K562 (cell line): ENCODE measurements around the gene KLHL33. TPM values are rescaled to one million over a fixed set of nuclear protein-coding genes. Genes with fewer than 3 reads are reported as not detected.

Source experiments
- ADNP ChIP-seq: fragments of 200-800 bp; sonication (Bioruptor generic); IDR thresholded peaks from 2 replicates; pipeline ENCODE4 v1.6.1; 2016; ENCODE audit warnings: missing genetic modification characterization, missing compliant biosample characterization
- AFF1 ChIP-seq, 2 experiments: fragments of 450-650 bp; IDR thresholded peaks; 2 replicates each; pipeline ENCODE4 v1.6.1; 2018; ENCODE audit warnings: mild to moderate bottlenecking in 2 of 2, low read depth in 1 of 2; ENCODE audit not compliant: partially characterized antibody in 2 of 2
- EZH2 ChIP-seq: IDR thresholded peaks from 2 replicates; pipeline ENCODE4 v1.6.1; 2012; ENCODE audit warnings: low read depth, mild to moderate bottlenecking, inconsistent platforms, low read length, borderline replicate concordance
- IRF9 ChIP-seq: fragments of 450-650 bp; IDR thresholded peaks from 2 replicates; pipeline ENCODE4 v1.6.1; 2016; ENCODE audit warnings: missing biosample characterization, missing genetic modification characterization
- NFE2 ChIP-seq: IDR thresholded peaks from 2 replicates; pipeline ENCODE4 v1.6.1; 2014; ENCODE audit warnings: antibody characterized with exemption, low read depth
- NFE2L1 ChIP-seq: fragments of 450-650 bp; IDR thresholded peaks from 2 replicates; pipeline ENCODE4 v1.6.1; 2016; ENCODE audit warnings: missing genetic modification characterization, low read depth, mild to moderate bottlenecking, missing compliant biosample characterization, moderate library complexity, borderline replicate concordance
- NR4A1 ChIP-seq, 2 experiments: fragments of 250-450 bp in 1 of 2; fragments of 450-650 bp in 1 of 2; sonication (Bioruptor Pico) in 1 of 2; IDR thresholded peaks; 2 replicates each; pipeline versions ENCODE4 v1.4.0 to v1.6.1; 2016 to 2020; ENCODE audit warnings: mild to moderate bottlenecking in 2 of 2, missing compliant biosample characterization in 1 of 2, missing genetic modification characterization in 1 of 2, moderate library complexity in 1 of 2
- PHF8 ChIP-seq: fragments of 200-600 bp; sonication (generic); IDR thresholded peaks from 2 replicates; pipeline ENCODE4 v1.6.1; 2012; ENCODE audit warnings: mixed run types, mild to moderate bottlenecking, inconsistent platforms, low read length, moderate library complexity, borderline replicate concordance
- POLR2H ChIP-seq: IDR thresholded peaks from 2 replicates; pipeline ENCODE4 v1.6.1; 2016; ENCODE audit warnings: missing genetic modification characterization, low read depth, mild to moderate bottlenecking, control low read depth, missing compliant biosample characterization, moderate library complexity
- TAF9B ChIP-seq: fragments of 450-650 bp; IDR thresholded peaks from 2 replicates; pipeline ENCODE4 v1.6.1; 2018; ENCODE audit warnings: mild to moderate bottlenecking; ENCODE audit not compliant: partially characterized antibody
- USF2 ChIP-seq: sonication (generic); formaldehyde crosslinking; IDR thresholded peaks from 2 replicates; pipeline ENCODE4 v1.5.0; 2020; ENCODE audit warnings: missing genetic modification reagents
- ZBTB1 ChIP-seq: sonication (generic); formaldehyde crosslinking; IDR thresholded peaks from 2 replicates; pipeline ENCODE4 v1.8.1; 2023; ENCODE audit warnings: missing genetic modification reagents, low read depth, mild to moderate bottlenecking, borderline replicate concordance
- ZNF197 ChIP-seq: fragments of 200-800 bp; sonication (Bioruptor generic); IDR thresholded peaks from 2 replicates; pipeline ENCODE4 v1.6.1; 2016; ENCODE audit warnings: low read depth, missing genetic modification characterization, missing compliant biosample characterization
- polyA plus RNA-seq, 8 experiments: library from polyadenylated mRNA; depleted of rRNA in 4 of 8; stranded (reverse) in 5 of 8; unstranded in 3 of 8; fragments of >200 nt; fragmentation: Nextera tagmentation in 2 of 8; fragmentation: Illumina TruSeq in 1 of 8; extraction: Ambion mirVana in 2 of 8; extraction: Trizol in 1 of 8; gene quantifications; 2 replicates each; pipeline versions ENCODE4 v1.2.1 to v1.2.3, GENCODE V29; 2011 to 2014; ENCODE audit warnings: inconsistent platforms in 1 of 8, missing spikeins in 1 of 8
- total RNA-seq, 7 experiments: library from RNA; depleted of rRNA in 6 of 7; stranded (reverse); fragments of >200 nt in 6 of 7; fragmentation: Illumina TruSeq in 2 of 7; extraction: Trizol in 2 of 7; gene quantifications; 2 replicates each; pipeline versions ENCODE4 v1.2.1 to v1.2.3, GENCODE V29; 2011 to 2021; ENCODE audit warnings: low replicate concordance in 1 of 7
- TF ChIP-seq, protein P1 (sequence below): sonication (generic); formaldehyde crosslinking; IDR thresholded peaks from 2 replicates; pipeline ENCODE4 v1.4.0; 2020; ENCODE audit warnings: mild to moderate bottlenecking, missing genetic modification reagents

Gene KLHL33
- total and polyA plus RNA-seq, 9 of the 15 experiments (the other 6 are each of a cell fraction or from before 2014, with no cell fraction given): 0.04 to 0.27 (median 0.13) TPM; not detected in 6

DNA sequence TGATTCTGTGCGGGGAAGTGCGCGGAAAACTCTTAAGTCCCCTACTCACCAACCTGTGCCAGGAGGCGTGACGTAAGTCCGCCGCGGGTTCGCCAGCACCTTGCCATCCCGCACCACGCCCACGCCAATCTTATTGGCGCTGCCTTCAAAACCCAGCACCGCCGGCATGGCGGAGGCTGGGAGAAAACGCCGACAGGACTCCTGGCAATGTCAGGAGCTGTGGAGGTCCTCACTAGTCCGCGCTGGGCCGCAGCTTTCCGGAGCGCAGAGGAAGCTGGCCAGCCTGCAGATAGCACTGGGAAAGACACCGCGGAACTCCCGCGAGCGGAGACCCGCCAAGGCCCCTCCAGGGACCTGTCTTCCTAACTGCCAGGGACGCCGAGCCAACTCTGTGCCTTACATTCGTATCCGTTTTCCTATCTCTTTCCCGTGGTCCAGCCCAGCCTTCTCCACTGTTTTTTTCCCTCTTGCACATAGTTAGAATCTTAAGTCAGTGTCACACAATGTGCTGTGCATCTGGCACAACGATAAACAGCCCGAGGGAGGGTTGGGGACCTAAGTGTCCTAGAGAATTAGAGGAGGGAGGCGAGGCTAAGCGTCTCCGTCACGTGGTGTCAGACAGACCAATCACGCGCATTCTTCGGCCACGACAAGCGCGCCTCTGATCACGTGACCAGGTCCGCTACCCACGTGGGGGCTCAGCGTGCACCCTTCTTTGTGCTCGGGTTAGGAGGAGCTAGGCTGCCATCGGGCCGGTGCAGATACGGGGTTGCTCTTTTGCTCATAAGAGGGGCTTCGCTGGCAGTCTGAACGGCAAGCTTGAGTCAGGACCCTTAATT lies 18.8 kb upstream of the KLHL33 start, which contains the start of the genes APEX1 and OSGEP (continued):
- TF ChIP-seq IRF9 (tag) (no peak), NFE2L1 (tag) (no peak), USF2 (CRISPR knock-in tag) (peak; percentile 100), POLR2H (tag) (peak; percentile 64), ZNF197 (CRISPR knock-in tag) (no peak), NFE2 (peak; percentile 92), ZBTB1 (CRISPR knock-in tag) (no peak), PHF8 (peak; percentile 79; the same call in 1 of the 2 replicates), AFF1 (IDR thresholded peaks at IDR 0.05; ENCODE audit: low read depth in 1 of 2, partially characterized antibody in 2 of 2) (peak in 1 of 2 experiments; percentile 79), EZH2 (no peak), NR4A1 (CRISPR knock-in tag; IDR thresholded peaks at IDR 0.05) (no peak), NR4A1 (tag; IDR thresholded peaks at IDR 0.05) (0 out of 2 replicates have a peak, but pooled peaks have one; percentile 8), ADNP (no peak), TAF9B (peak; percentile 32)
- TF ChIP-seq, protein P1, sequence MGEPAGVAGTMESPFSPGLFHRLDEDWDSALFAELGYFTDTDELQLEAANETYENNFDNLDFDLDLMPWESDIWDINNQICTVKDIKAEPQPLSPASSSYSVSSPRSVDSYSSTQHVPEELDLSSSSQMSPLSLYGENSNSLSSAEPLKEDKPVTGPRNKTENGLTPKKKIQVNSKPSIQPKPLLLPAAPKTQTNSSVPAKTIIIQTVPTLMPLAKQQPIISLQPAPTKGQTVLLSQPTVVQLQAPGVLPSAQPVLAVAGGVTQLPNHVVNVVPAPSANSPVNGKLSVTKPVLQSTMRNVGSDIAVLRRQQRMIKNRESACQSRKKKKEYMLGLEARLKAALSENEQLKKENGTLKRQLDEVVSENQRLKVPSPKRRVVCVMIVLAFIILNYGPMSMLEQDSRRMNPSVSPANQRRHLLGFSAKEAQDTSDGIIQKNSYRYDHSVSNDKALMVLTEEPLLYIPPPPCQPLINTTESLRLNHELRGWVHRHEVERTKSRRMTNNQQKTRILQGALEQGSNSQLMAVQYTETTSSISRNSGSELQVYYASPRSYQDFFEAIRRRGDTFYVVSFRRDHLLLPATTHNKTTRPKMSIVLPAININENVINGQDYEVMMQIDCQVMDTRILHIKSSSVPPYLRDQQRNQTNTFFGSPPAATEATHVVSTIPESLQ (CRISPR knock-in tag): 0 out of 2 replicates have a peak, but pooled peaks have one; percentile 59
